ENCODE results near the gene AKIRIN2. TPM values are rescaled to one million over a fixed set of nuclear protein-coding genes. Genes with fewer than 3 reads are reported as not detected.
"Not testable (repeated sequence)": the region's sequence is repeated elsewhere in the genome, so short reads cannot be mapped to it uniquely, and the experiment has no call there.

Gene AKIRIN2
- total and polyA plus RNA-seq, 5 experiments from 2014 or later = 20.2 to 58.0 (median 33.4) TPM

DNA sequence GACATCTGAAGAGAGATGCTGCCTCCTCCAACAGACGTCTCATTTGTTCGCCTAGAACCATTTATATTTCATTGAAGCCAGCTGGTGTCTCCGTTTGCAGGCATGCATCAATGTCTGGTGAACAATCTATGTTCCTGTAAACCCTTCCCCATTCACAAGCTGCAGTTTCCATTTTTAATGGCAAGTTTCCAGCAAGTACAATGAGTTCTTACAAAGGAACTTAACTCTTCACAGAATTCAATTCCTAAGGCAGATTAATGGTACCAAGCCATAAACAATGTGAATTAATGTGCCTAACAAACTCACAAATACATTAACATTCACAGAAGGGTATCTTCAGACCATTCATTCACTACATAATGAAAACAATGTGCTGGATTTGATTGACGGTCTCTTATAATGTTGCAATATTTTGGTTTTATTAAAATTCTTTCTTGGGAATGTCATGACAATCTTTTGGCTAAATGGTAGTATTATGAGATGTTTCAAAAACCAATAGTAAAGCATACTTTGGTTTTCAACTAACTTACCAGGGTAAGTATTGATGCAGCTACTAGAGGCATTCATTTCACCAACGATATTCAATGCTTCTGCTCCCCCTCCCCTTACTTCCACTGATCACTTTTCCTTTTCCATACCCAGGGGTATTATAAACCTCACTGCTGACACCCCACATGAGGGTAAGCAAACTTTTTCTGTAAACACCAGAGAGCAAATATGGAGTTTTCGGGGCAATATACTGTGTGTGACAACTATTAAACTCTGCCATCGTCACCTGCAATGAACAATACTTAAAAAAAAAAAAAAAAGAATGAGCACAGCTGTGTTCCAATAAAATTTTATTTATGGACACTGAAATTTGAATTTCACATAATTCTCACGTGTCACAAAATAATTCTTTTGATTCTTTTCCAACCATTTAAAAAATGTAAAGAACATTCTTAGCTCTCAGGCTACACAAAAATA, 4.2 kb downstream of the AKIRIN2 start:
- H3K4me1 Mint-ChIP-seq = peaks cover 13 to 86% (median 64%) of the 10 kb centered on the region in 4 donors
- POLR2A ChIA-PET = interaction anchor here (1.0 kb wide), 2 partner anchors 8 to 108 kb away, joined by 4 read pairs; partner anchors contain the start of genes ORC3 and RARS2
- DNase-seq (no peak), ATAC-seq (no peak)
- H3K36me3 Mint-ChIP-seq = peaks cover 0 to 25% (median 0%) of the 10 kb centered on the region in 3 donors
- no peaks in the 10 kb centered on the region for H3K27me3 Mint-ChIP-seq
- H3K27ac Mint-ChIP-seq = peak overlapping the region in 9 of 10 donors; percentile 6 to 97 (median 61)
- H3K4me3 Mint-ChIP-seq = peak overlapping the region; percentile 91 to 99 (median 94)
- no peaks in the 10 kb centered on the region for H3K9me3 Mint-ChIP-seq

DNA sequence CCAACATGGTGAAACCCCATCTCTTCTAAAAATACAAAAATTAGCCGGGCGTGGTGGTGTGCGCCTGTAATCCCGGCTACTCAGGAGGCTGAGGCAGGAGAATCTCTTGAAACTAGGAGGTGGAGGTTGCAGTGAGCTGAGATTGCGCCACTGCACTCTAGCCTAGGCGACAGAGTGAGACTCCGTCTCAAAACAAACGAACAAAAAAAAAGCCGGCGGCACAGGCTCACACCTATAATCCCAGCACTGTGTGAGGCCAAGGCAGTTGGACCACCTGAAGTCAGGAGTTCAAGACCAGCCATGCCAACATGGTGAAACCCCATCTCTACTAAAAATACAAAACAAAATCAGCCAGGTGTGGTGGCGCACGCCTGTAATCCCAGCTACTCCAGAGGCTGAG, 5.2 kb downstream of the AKIRIN2 start:
- H3K27me3 Mint-ChIP-seq, POLR2A ChIA-PET, DNase-seq, H3K9me3 Mint-ChIP-seq, ATAC-seq: not testable (repeated sequence)
- Mint-ChIP-seq H3K4me1 (peaks cover 9 to 88% (median 68%) of the 10 kb centered on the region in 4 donors), H3K4me3 (peak overlapping the region in 5 of 10 donors; percentile 26 to 96 (median 94)), H3K36me3 (peaks cover 0 to 25% (median 0%) of the 10 kb centered on the region in 3 donors), H3K27ac (peak overlapping the region in 1 of 10 donors; percentile 97)

DNA sequence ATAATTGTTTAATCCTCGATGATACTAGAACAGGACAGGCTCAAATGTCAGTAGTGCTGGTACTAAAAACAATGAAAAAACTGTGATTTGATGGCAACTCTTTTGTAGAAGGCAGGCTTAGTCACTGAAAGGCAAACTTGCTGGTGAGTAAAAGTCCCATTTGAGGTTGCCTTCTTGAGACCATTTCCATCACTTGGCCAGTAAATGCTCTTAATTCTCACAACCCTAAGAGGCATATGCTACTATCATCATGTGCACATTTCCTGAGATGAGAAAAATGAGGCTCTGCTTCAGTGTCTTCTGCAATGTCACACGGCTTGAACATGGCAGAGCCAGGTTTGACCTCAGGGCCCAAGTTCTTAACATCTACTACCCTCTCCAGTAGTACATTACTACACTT, 9.9 kb downstream of the AKIRIN2 start:
- peak overlapping the region in 1 of 10 donors; percentile 54 for H3K4me3 Mint-ChIP-seq
- H3K9me3 Mint-ChIP-seq = no peaks in the 10 kb centered on the region
- peaks cover 0 to 38% (median 5%) of the 10 kb centered on the region in 3 donors for H3K36me3 Mint-ChIP-seq
- POLR2A ChIA-PET = no interaction called here
- no peak for ATAC-seq
- peak overlapping the region in 4 of 10 donors; percentile 19 to 51 (median 36) for H3K27ac Mint-ChIP-seq
- H3K27me3 Mint-ChIP-seq = no peaks in the 10 kb centered on the region
- H3K4me1 Mint-ChIP-seq = peaks cover 12 to 94% (median 58%) of the 10 kb centered on the region in 4 donors
- DNase-seq = no peak

DNA sequence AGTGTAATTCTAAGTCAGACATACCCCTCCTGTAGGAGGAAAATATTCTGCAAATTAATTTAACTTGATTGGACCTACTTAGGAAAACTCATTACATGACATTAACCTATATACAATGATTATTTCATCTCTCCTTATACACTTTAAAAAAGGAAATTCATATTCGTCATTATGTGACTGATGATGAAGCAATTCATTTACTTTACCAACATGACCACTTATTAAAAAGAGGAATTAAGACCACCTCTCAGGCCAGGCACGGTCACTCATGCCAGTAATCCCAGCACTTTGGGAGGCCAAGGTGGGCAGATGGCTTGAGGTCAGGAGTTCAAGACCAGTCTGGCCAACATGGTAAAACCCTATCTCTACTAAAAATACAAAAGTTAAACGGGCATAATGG, 11.6 kb downstream of the AKIRIN2 start:
- no peak overlapping the region for H3K4me3 Mint-ChIP-seq
- no peak for ATAC-seq
- peak overlapping the region in 5 of 10 donors; percentile 31 to 86 (median 54) for H3K27ac Mint-ChIP-seq
- H3K36me3 Mint-ChIP-seq = peaks cover 4 to 39% (median 14%) of the 10 kb centered on the region in 3 donors
- POLR2A ChIA-PET = interaction anchor here (0.6 to 1.0 kb wide), 2 partner anchors 13 to 100 kb away, joined by 3 read pairs; partner anchors contain the start of genes ORC3 and RARS2
- no peaks in the 10 kb centered on the region for H3K9me3 Mint-ChIP-seq
- no peak for DNase-seq
- H3K27me3 Mint-ChIP-seq = no peaks in the 10 kb centered on the region
- H3K4me1 Mint-ChIP-seq = peaks cover 9 to 94% (median 60%) of the 10 kb centered on the region in 4 donors

DNA sequence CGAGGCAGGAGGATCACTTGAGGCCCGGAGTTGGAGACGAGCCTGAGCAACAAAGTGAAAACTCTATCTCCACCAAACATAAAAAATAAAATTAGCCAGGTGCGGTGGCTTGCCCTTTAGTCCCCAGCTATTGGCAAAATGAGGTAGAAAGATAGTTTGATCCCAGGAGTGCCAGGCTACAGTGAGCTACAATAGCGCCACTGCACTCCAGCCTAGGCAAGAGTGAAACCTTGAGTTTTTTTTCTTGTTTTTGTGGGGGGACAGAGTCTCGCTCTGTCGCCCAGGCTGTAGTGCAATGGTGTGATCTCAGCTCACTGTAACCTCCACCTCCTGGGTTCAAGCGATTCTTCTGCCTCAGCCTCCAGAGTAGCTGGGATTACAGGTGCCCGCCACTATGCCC, 14.1 kb downstream of the AKIRIN2 start:
- peaks cover 19 to 93% (median 71%) of the 10 kb centered on the region in 4 donors for H3K4me1 Mint-ChIP-seq
- POLR2A ChIA-PET = interaction anchor here (0.6 kb wide), 1 partner anchor 8 kb away, joined by 3 read pairs; no protein-coding TSS in a partner anchor
- peak overlapping the region in 2 of 10 donors; percentile 39 to 63 for H3K27ac Mint-ChIP-seq
- not testable (repeated sequence) for H3K27me3 Mint-ChIP-seq, ATAC-seq, H3K9me3 Mint-ChIP-seq, DNase-seq
- H3K4me3 Mint-ChIP-seq = peak overlapping the region in 1 of 10 donors; percentile 10
- peaks cover 4 to 30% (median 14%) of the 10 kb centered on the region in 3 donors for H3K36me3 Mint-ChIP-seq

DNA sequence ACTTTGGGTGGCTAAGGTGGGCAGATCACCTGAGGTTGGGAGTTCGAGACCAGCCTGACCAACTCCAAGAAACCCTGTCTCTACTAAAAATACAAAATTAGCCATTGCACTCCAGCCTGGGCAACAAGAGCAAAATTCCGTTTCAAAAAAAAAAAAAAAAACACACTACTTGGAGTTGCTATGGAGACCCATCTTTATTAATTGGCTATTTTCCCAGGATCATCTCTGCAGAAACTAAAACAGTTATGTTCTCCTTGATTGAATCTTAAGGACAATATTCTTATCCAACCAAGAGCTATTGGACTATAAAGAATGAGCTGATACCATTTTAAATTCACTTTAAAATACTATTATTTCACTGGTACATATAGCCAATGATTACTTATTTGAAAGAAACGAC, 14.7 kb downstream of the AKIRIN2 start:
- Mint-ChIP-seq H3K36me3 (peaks cover 4 to 32% (median 14%) of the 10 kb centered on the region in 3 donors), H3K9me3 (no peaks in the 10 kb centered on the region), H3K4me1 (peaks cover 24 to 93% (median 70%) of the 10 kb centered on the region in 4 donors), H3K4me3 (peak overlapping the region in 1 of 10 donors; percentile 30), H3K27me3 (no peaks in the 10 kb centered on the region), H3K27ac (peak overlapping the region in 6 of 10 donors; percentile 3 to 71 (median 34))
- DNase-seq (no peak), ATAC-seq (no peak)
- POLR2A ChIA-PET = interaction anchor here (0.6 kb wide), 1 partner anchor 9 kb away, joined by 3 read pairs; no protein-coding TSS in a partner anchor

DNA sequence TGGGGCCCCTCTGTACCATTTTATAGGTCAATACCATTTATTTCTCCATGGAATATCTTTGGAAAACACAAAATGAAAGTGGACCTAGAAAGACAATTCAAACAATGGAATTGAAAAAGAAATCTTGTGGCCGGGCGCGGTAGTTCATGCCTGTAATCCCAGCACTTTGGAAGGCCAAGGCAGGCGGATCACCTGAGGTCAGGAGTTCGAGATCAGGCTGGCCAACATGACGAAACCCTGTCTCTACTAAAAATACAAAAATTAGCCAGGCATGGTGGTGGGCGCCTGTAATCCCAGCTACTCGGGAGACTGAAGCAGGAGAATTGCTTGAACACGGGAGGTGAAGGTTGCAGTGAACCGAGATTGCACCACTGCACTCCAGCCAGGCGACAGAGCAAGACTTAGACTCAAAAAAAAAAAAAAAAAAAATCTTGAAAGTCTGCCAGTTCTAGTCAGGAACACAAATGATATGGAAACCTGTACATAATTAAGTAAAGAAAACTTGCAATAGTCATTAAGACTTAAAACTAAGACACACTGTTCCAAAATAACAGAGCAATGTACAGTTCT, 15.3 kb downstream of the AKIRIN2 start:
- not testable (repeated sequence) for DNase-seq, ATAC-seq, H3K9me3 Mint-ChIP-seq, H3K27me3 Mint-ChIP-seq
- H3K36me3 Mint-ChIP-seq = peaks cover 4 to 37% (median 14%) of the 10 kb centered on the region in 3 donors
- H3K4me3 Mint-ChIP-seq = peak overlapping the region in 2 of 10 donors; percentile 30 to 63
- POLR2A ChIA-PET = interaction anchor here (1.7 kb wide), 1 partner anchor 15 kb away, joined by 6 read pairs; the partner anchor contains the start of gene AKIRIN2
- H3K27ac Mint-ChIP-seq = peak overlapping the region; percentile 19 to 71 (median 45)
- H3K4me1 Mint-ChIP-seq = peaks cover 25 to 93% (median 70%) of the 10 kb centered on the region in 4 donors

DNA sequence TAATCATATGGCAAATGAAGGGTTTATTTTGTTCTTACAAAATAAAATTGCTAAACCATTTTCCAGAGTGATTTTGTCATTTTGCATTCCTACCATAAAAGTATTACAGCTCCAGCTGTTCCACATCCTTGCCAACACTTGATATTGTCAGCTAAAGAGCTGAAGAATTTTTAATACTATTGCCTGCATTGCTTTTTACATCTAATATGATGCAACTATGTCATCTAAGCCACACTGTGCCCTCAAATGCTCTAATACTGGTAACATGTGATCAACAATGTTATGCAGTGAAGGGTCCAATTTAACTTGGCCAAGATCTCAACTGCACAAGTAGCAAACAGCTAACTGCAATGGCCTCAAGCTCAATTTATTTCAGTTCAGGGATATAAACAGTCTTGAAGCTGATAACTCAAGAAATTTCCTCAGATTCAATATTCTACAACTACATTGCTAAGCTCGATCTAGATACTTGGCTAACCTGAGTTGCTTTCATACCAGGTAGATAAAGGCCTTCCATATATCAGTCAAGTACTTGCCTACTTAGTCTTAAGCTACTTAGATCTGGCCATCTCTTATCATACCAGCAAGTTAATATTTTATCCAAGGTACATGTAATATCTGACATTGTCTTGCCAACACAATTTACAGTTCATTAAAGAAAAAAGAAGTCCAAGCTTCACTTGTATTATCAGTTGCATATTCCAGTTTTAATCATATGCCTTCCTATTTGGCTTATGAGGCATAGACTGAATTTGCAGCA, 17.0 kb downstream of the AKIRIN2 start:
- POLR2A ChIA-PET = interaction anchor here (1.3 to 1.7 kb wide), 2 partner anchors 17 to 96 kb away, joined by 3 to 6 read pairs; partner anchors contain the start of genes AKIRIN2, ORC3 and RARS2
- ATAC-seq (no peak), DNase-seq (no peak)
- Mint-ChIP-seq H3K36me3 (peaks cover 4 to 49% (median 16%) of the 10 kb centered on the region in 3 donors), H3K27ac (peak overlapping the region in 5 of 10 donors; percentile 4 to 58 (median 51)), H3K27me3 (no peaks in the 10 kb centered on the region), H3K4me1 (peaks cover 21 to 88% (median 61%) of the 10 kb centered on the region in 4 donors), H3K9me3 (no peaks in the 10 kb centered on the region), H3K4me3 (peak overlapping the region in 1 of 10 donors; percentile 0)

DNA sequence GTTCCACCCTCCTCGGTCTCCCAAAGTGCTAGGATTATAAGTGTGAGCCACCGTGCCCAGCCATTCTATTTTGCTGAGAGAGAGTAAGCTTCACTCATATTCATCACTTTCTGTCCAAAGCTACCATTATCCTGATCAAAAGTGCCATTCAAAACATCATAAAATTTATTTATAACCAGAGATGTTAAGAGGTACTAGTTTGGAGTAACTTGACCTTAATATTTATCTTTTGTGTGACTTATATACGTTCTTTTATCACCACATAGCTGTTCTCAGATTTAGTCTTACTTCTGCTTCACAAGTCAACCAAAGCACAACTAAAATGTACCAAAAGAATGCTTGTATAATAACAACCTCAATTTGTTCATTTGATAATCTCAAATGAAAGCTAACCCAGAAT, 18.1 kb downstream of the AKIRIN2 start:
- DNase-seq (no peak), ATAC-seq (no peak)
- H3K27me3 Mint-ChIP-seq = no peaks in the 10 kb centered on the region
- peaks cover 22 to 78% (median 60%) of the 10 kb centered on the region in 4 donors for H3K4me1 Mint-ChIP-seq
- H3K4me3 Mint-ChIP-seq = no peak overlapping the region
- peaks cover 4 to 46% (median 16%) of the 10 kb centered on the region in 3 donors for H3K36me3 Mint-ChIP-seq
- peak overlapping the region in 8 of 10 donors; percentile 41 to 80 (median 52) for H3K27ac Mint-ChIP-seq
- POLR2A ChIA-PET = no interaction called here
- no peaks in the 10 kb centered on the region for H3K9me3 Mint-ChIP-seq

DNA sequence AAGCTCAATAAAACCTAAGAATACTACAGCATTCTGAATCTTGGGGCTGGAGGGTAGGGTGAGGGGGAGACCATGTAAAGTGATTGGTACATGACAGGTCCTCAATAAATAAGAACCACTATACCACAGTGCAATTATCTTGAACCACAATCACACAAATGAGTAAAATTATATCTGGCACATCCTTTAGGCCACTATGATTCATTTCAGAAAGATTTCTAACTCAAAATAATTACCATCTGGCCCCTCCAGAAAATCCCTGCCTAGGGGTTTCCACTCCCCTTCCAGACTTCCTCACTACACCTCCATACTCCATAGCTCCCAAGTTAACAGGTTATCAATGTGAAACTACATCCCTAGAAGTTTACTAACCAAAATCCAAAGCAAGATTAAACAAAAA, 19.7 kb downstream of the AKIRIN2 start:
- ATAC-seq = no peak
- Mint-ChIP-seq H3K4me1 (peaks cover 22 to 70% (median 56%) of the 10 kb centered on the region in 4 donors), H3K9me3 (no peaks in the 10 kb centered on the region), H3K27ac (peak overlapping the region in 9 of 10 donors; percentile 37 to 87 (median 56)), H3K27me3 (no peaks in the 10 kb centered on the region), H3K36me3 (peaks cover 9 to 60% (median 23%) of the 10 kb centered on the region in 3 donors), H3K4me3 (peak overlapping the region in 1 of 10 donors; percentile 11)
- DNase-seq = no peak
- POLR2A ChIA-PET = interaction anchor here (1.2 kb wide), 1 partner anchor 20 kb away, joined by 3 read pairs; the partner anchor contains the start of gene AKIRIN2

DNA sequence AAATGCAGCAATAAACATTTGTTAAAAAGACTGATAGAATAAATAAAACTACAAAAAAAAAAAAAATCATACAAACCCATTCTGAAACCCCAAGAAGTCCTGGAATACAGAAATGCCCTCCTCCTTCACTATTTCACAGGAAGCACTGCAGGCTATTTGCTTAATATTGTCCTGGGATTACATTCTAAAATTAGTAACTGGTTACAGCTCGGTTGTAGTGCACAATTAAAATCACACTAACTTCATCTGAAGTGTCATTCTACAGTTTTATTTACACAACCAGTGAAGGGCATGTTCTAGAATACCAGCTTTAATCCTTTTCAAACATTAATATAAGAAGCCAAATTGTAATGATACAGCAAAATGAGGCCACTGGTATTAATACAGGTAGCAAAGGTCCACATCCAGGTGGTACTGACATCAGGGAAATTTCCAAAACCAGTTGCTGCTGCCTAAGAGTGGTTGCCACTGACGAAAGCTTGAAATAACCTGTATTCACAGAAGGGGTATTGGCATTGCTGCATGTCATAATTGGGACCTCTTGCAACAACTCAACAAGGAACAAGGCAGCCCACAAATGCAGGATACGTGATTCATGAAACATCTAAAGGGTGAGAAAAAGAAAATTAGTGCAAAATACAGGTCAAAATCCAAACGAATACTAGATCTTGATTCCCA, 26.9 kb downstream of the AKIRIN2 start:
- H3K27ac Mint-ChIP-seq = peak overlapping the region in 1 of 10 donors; percentile 81
- H3K27me3 Mint-ChIP-seq = no peaks in the 10 kb centered on the region
- POLR2A ChIA-PET = interaction anchor here (1.3 kb wide), 1 partner anchor 27 kb away, joined by 8 read pairs; the partner anchor contains the start of gene AKIRIN2

More for the DNA sequence above, 26.9 kb downstream of the AKIRIN2 start:
- no peak overlapping the region for H3K4me3 Mint-ChIP-seq
- H3K9me3 Mint-ChIP-seq = no peaks in the 10 kb centered on the region
- H3K36me3 Mint-ChIP-seq = peaks cover 5 to 81% (median 20%) of the 10 kb centered on the region in 3 donors
- DNase-seq (no peak), ATAC-seq (no peak)
- peaks cover 9 to 19% (median 17%) of the 10 kb centered on the region in 4 donors for H3K4me1 Mint-ChIP-seq
